ENCODE measurements around the gene SPTSSA. TPM values are rescaled to one million over a fixed set of nuclear protein-coding genes. Genes with fewer than 3 reads are reported as not detected.

The SPTSSA gene
- total RNA-seq, 4 donors from 2014 or later = 17.0 to 31.4 (median 21.7) TPM

GRCh38 chr14:34423445-34423844 lies 38.6 kb downstream of the SPTSSA start:
- Histone ChIP-seq H3K27me3 (no peaks in the 10 kb centered on the region), H3K27ac (no peak overlapping the region), H3K36me3 (no peaks in the 10 kb centered on the region), H3K4me1 (peaks cover 0 to 9% (median 0%) of the 10 kb centered on the region in 4 donors), H3K9me3 (peaks cover 0 to 6% (median 0%) of the 10 kb centered on the region in 4 donors), H3K4me3 (no peak overlapping the region)
- DNase-seq = no peak
- TF ChIP-seq CTCF (IDR thresholded peaks at IDR 0.05) (no peak), POLR2A (IDR thresholded peaks at IDR 0.05) (no peak)

GRCh38 chr14:34420547-34421150 lies 41.4 kb downstream of the SPTSSA start:
- H3K9me3 ChIP-seq = peaks cover 0 to 6% (median 0%) of the 10 kb centered on the region in 4 donors
- no peaks in the 10 kb centered on the region for H3K36me3 ChIP-seq
- no peaks in the 10 kb centered on the region for H3K4me1 ChIP-seq
- no peak for DNase-seq
- no peaks in the 10 kb centered on the region for H3K27me3 ChIP-seq
- TF ChIP-seq POLR2A (IDR thresholded peaks at IDR 0.05) (no peak), CTCF (IDR thresholded peaks at IDR 0.05) (no peak)
- H3K27ac ChIP-seq = no peak overlapping the region
- H3K4me3 ChIP-seq = no peak overlapping the region

- no peaks in the 10 kb centered on the region for H3K36me3 ChIP-seq
- TF ChIP-seq POLR2A (IDR thresholded peaks at IDR 0.05) = no peak
- no peak for TF ChIP-seq CTCF (IDR thresholded peaks at IDR 0.05)
- no peaks in the 10 kb centered on the region for H3K27me3 ChIP-seq
- no peak for DNase-seq
- no peaks in the 10 kb centered on the region for H3K4me1 ChIP-seq
- H3K9me3 ChIP-seq = no peaks in the 10 kb centered on the region
- no peak overlapping the region for H3K4me3 ChIP-seq
- no peak overlapping the region for H3K27ac ChIP-seq
Observed at GRCh38 chr14:34409721-34410120, 52.3 kb downstream of the SPTSSA start.

GRCh38 chr14:34407951-34408350 lies 54.1 kb downstream of the SPTSSA start:
- no peaks in the 10 kb centered on the region for H3K4me1 ChIP-seq
- no peak overlapping the region for H3K4me3 ChIP-seq
- H3K27me3 ChIP-seq = no peaks in the 10 kb centered on the region
- TF ChIP-seq CTCF (IDR thresholded peaks at IDR 0.05) (no peak), POLR2A (IDR thresholded peaks at IDR 0.05) (no peak)
- DNase-seq = no peak
- H3K27ac ChIP-seq = no peak overlapping the region
- no peaks in the 10 kb centered on the region for H3K36me3 ChIP-seq
- H3K9me3 ChIP-seq = no peaks in the 10 kb centered on the region

GRCh38 chr14:34404416-34404815 lies 57.6 kb downstream of the SPTSSA start:
- Histone ChIP-seq H3K4me1 (no peaks in the 10 kb centered on the region), H3K27me3 (no peaks in the 10 kb centered on the region), H3K9me3 (no peaks in the 10 kb centered on the region), H3K4me3 (no peak overlapping the region), H3K27ac (no peak overlapping the region), H3K36me3 (no peaks in the 10 kb centered on the region)
- TF ChIP-seq POLR2A (IDR thresholded peaks at IDR 0.05) = no peak
- no peak for TF ChIP-seq CTCF (IDR thresholded peaks at IDR 0.05)
- DNase-seq = no peak

GRCh38 chr14:34403646-34404045 lies 58.4 kb downstream of the SPTSSA start:
- no peak for DNase-seq
- H3K36me3 ChIP-seq = no peaks in the 10 kb centered on the region
- no peak for TF ChIP-seq POLR2A (IDR thresholded peaks at IDR 0.05)
- no peak for TF ChIP-seq CTCF (IDR thresholded peaks at IDR 0.05)
- no peaks in the 10 kb centered on the region for H3K9me3 ChIP-seq
- no peak overlapping the region for H3K4me3 ChIP-seq
- H3K4me1 ChIP-seq = no peaks in the 10 kb centered on the region
- H3K27ac ChIP-seq = no peak overlapping the region
- no peaks in the 10 kb centered on the region for H3K27me3 ChIP-seq
